Fibroblast of skin of abdomen (primary cell): ENCODE measurements around the gene SGCG. TPM values are rescaled to one million over a fixed set of nuclear protein-coding genes. Genes with fewer than 3 reads are reported as not detected.
"Not testable (repeated sequence)": the region's sequence is repeated elsewhere in the genome, so short reads cannot be mapped to it uniquely, and the experiment has no call there.

ENCODE experiments used
- DNase-seq: peaks from one replicate; pipeline ENCODE4 v3.0.0-alpha.2; 2013
- polyA plus RNA-seq, 2 experiments: library from polyadenylated mRNA; unstranded; fragments of 120-200 nt; gene quantifications; one replicate each; pipeline ENCODE4 v1.2.1, GENCODE V29; 2013; ENCODE audit not compliant: insufficient read length in 2 of 2

SGCG gene
- 11.2 TPM for polyA plus RNA-seq (2013, experiment 1 of 2; ENCODE audit: insufficient read length)
- 10.8 TPM for polyA plus RNA-seq (2013, experiment 2 of 2; ENCODE audit: insufficient read length)

DNA sequence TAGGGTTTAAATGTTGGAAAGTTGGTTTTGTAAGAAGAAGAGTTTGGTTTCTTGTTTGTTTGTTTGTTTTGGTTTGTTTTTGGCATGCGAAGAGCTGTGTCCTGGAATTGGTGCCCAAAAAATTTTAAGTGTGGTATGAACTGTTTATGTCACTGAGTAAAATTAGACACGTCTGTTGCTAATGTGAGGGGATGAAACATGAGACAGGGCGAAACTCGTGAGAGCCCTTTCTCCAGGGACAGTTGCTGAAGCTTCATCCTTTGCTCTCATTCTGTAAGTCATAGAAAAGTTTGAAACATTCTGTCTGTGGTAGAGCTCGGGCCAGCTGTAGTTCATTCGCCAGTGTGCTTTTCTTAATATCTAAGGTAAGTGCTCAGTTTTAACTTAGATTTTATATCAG is at the start of gene SGCG:
Gene SGCG (plus strand): TSS at position 269 of the 400 bp plus-strand sequence. CDS start 22,716 bp downstream, outside the sequence.
- DNase-seq = peak; percentile 9

DNA sequence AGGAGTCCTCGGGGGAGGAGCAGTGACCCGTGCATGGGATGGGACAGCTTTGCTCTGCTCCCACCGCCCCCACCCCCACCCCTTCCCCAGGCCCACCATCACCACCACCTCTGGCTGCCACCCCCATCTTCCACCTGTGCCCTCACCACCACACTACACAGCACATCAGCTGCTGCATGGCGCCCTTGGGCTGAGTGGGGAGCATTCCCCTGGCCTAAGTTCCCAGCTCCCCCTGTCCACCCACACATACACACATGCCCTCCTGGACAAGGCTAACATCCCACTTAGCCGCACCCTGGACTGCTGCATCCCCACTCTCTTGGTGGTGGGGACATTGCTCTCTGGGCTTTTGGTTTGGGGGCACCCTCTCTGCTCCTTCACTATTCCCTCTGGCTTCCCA is 46.2 kb upstream of the SGCG start:
- no peak for DNase-seq

- peak; percentile 21 for DNase-seq
Observed at GRCh38 chr13:23140492-23140891, 40.3 kb upstream of the SGCG start.

DNA sequence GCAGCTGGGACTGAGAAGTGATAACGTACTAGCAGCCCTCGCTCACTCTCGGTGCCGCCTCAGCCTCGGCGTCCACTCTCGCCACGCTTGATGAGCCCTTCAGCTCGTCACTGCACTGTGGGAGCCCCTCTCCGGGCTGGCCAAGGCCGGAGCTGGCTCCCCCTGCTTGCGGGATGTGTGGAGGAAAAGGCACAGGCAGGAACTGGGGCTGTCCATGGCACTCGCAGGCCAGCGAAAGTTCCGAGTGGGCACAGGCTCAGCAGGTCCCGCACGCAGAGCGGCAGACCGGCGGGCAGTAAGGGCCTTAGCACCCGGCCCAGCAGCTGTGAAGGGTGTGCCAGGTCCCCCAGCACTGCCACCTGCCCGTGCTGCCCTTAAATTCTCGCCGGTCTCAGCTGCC is 38.8 kb upstream of the SGCG start:
- DNase-seq = no peak

DNA sequence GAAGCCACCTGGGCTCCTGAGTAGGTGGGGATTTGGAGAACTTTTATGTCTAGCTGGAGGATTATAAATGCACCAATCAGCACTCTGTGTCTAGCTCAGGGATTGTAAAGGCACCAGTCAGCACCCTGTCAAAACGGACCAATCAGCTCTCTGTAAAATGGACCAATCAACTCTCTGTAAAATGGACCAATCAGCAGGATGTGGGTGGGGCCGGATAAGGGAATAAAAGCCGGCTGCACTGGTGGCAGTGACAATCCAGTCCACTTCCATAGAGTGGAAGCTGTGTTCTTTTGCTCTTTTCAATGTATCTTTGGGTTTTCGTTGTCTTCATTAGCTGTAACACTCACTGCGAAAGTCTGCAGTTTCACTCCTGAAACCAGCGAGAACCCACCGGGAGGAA is 38.2 kb upstream of the SGCG start:
- DNase-seq = not testable (repeated sequence)

DNA sequence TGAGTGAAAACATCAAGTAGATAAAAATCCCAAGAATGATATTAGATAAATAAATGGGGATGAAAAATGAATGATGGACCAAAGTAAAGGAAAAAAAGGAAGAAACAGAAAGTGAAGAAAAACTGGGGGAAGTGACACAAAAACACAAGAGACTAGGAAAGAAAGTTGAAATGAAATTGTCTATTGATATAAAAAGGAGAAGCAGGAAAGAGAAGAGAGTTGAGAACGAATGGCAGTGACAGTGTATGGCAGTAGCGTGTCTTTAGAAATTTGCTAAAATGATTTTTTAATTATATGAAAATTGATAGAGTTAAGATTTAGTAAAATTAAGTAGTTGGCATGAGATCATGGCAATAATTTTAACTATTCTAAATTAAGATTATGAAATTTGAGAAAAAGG is 36.3 kb upstream of the SGCG start:
- no peak for DNase-seq

- DNase-seq = no peak
Observed at GRCh38 chr13:23146006-23146405, 34.8 kb upstream of the SGCG start.

- peak; percentile 80 for DNase-seq
Observed at GRCh38 chr13:23146811-23147625, 33.8 kb upstream of the SGCG start.

GRCh38 chr13:23147827-23148226 is 33.0 kb upstream of the SGCG start:
- no peak for DNase-seq

- no peak for DNase-seq
Observed at GRCh38 chr13:23157781-23158180, 23.0 kb upstream of the SGCG start.

GRCh38 chr13:23159205-23159759 is 21.5 kb upstream of the SGCG start:
- peak; percentile 60 for DNase-seq

GRCh38 chr13:23159760-23160637 is 20.8 kb upstream of the SGCG start:
- DNase-seq = peak; percentile 20

DNA sequence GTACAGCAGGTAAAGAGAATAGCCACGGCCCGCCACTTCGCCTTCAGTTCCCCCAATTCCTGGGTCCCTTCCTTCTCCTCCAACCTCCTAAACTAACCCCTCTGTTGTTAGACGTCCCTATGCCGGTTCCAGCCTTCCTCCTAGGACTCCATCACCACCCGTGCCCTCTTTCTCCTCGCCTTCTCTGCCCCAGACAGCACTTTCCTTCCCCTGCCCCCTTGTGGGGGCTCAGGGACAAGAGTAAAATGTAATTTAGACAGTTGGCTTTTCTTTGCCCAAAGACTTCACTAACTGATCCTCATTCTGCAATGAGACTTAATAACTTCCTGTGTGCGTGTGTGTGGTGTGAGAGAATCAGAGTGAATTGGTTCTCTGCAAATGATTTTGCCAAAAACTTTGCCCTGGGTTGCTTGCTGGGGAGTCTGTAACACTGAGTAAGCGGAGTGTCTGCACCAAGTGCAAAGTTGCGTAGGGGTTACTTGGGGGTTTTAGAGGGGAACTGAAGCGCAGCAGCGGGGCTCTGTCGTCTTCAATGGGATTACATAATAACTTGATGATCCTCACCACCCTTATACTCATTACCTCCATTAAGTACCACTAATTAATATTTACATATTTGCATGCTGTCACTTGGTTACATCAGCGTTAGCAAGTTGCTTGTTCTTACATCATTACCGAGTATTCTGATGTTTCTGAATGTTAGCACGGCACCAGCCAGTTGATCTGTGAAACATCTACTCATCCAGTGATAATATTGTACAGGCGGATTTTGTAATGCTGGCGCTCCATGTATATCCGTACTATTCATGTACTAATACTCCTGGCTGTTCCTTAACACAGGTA is 19.9 kb upstream of the SGCG start:
- DNase-seq = peak; percentile 54

DNA sequence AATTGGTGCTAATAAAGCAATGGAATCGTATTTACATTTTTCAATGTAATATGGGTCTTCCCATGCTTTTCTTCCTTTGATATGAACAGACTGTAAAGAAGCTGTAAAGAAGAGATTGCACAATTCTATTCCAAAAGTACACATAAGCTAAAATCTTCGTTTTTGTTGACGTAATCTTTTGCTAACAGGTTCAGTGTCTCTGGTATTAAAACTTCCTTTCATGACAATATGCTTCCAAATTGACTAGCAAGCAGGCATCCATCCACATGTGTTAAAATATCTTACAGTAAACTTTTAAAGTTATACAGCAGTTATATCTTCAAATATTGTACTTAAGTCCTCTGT is 19.3 kb upstream of the SGCG start:
- no peak for DNase-seq

DNA sequence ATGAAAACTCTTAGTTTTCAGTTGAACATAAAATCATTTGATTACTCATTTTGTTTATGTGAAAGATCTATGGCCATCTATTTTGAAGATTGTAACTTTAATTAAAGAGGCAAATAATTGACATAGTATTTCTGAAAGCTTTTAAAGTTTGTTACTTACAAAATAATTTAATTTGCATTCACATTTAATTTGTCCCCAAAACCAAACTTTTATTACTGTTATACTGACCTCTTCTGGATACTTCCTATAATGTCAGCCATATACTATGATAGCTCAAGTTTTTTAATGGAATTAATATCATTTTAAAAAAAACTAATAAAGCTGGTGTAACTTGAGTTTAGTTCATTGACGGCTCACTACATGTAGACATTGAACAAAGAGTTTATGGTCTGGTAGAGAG is 4.9 kb upstream of the SGCG start:
- peak; percentile 14 for DNase-seq

DNA sequence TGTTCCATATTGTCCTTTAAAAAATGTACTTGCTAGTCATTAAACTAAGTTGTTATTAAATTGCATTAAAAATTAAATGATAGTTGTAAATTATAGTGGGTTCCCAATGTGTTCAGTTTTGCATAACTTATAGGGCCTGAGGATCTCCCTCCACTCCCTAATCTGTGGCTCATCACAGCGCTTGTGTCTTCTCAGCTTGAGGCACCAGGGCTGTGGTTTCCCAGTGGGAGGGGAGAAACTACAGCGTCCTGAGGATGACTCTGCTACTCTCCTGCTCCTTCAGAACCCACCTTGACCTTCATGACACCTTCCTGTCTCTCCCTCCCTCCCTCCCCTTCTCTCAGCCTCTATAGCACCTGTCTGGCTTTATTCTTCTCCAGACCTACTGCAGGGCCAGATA is 1.4 kb downstream of the SGCG start:
- DNase-seq = no peak

DNA sequence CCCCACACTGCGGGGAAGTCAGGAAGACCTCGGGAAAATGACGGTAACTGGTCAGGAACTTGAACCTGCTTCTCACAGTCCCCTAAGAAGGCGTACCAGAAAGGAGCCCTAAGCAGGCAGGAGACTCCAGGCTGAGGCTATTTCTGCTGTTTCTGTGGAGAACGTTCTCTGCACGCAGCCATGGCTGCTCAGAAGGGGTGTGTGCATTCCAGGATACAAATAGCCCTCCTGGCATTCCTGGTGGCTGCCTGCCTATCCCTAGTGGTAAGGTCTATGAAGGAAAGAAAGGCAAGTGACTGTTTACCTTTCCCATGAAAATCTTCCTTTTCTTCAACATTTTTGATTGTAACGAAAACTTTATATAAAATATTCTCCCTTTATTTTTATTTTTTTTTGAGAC is 2.5 kb downstream of the SGCG start:
- no peak for DNase-seq

DNA sequence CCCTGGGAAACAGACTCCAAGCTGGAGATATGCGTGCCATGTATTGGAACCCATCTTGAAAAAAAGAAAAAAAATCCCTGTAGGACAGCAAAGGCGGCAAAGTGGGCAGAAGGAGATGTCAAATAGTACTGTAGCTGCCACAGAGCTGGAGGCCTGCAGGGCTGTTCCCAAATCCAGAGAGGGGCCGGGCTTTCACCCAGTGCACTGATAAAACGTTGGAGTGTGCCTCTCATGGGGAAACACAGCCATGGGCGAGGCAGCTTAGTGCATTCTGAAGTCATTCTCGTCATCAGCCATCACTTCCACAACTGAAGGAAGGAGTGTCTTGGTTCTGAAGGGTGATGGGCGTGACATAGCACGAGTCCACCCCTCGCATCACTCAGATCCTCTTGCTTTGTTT is 4.8 kb downstream of the SGCG start:
- no peak for DNase-seq

GRCh38 chr13:23201870-23202269 is 21.1 kb downstream of the SGCG start:
- DNase-seq = no peak

- DNase-seq = peak; percentile 63
Observed at GRCh38 chr13:23202383-23202782, 21.6 kb downstream of the SGCG start.

- no peak for DNase-seq
Observed at GRCh38 chr13:23203516-23203915, 22.7 kb downstream of the SGCG start.

DNA sequence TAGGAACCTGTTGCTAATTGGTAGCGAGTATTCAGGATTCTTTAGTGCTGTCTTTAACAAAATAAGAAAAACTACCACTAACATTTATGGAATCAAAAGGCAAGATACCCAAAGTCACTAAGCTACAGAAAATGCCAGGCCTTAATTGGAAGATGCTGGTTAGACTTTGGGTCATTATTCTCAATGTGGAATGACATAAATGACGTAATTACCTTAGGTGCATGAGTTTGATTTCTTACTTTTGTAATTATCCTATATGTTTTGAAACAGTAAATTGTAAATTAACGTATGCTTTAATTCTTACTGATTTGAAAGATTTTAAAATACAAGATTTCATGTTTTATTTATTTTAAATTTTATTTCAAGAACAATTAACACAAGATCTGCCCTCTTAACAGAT is 25.0 kb downstream of the SGCG start:
- DNase-seq = no peak
